Measurements from ENCODE around the gene MGST3. TPM values are rescaled to one million over a fixed set of nuclear protein-coding genes. Genes with fewer than 3 reads are reported as not detected.

The MGST3 gene
- total and polyA plus RNA-seq, 2 of the 4 experiments (the other 2 are of a cell fraction) = 159 to 213 TPM

GRCh38 chr1:165635823-165636222 is 4.8 kb downstream of the MGST3 start:
- no peak for TF ChIP-seq USF2 (IDR thresholded peaks at IDR 0.05; ENCODE audit: low read depth, low read length)
- Histone ChIP-seq H3K4me2 (ENCODE audit: low read depth, low read length) (no peak overlapping the region), H3K56ac (ENCODE audit: extremely low read depth, insufficient read depth, low read length) (no peak overlapping the region), H3K9me1 (ENCODE audit: insufficient read depth, low read length) (peaks cover 10% of the 10 kb centered on the region; the same call in 1 of the 2 replicates), H4K91ac (ENCODE audit: insufficient read depth, low read depth, low read length) (no peak overlapping the region), H2BK5ac (ENCODE audit: low read depth, low read length, poor library complexity, severe bottlenecking) (no peak overlapping the region), H2AK5ac (ENCODE audit: low read depth, low read length) (no peak overlapping the region), H3K4ac (ENCODE audit: low read depth, low read length) (no peak overlapping the region), H3K23ac (ENCODE audit: low read depth, low read length) (no peak overlapping the region), H3K14ac (replicated peaks; ENCODE audit: low read depth, low read length) (no peak overlapping the region), H2BK15ac (ENCODE audit: low read depth, low read length) (no peak overlapping the region), H3K9ac (ENCODE audit: low read depth, low read length) (no peak overlapping the region), H3K79me1 (ENCODE audit: low read depth in 1 of 2, low read length in 2 of 2) (peaks cover 28 to 87% of the 10 kb centered on the region in 2 experiments), H3K36me3 (ENCODE audit: control insufficient read depth, insufficient read depth, low read length) (peaks cover 9% of the 10 kb centered on the region), H3K9me3 (ENCODE audit: control insufficient read depth, insufficient read depth, low read length) (no peaks in the 10 kb centered on the region), H4K5ac (ENCODE audit: low read depth, low read length) (no peak overlapping the region), H4K8ac (ENCODE audit: low read depth in 2 of 2, low read length in 2 of 2) (no peak overlapping the region), H3K4me1 (ENCODE audit: control insufficient read depth, insufficient read depth, low read length) (peaks cover 10% of the 10 kb centered on the region), H2AK9ac (replicated peaks; ENCODE audit: low read depth, low read length, poor library complexity) (no peak overlapping the region), H2BK20ac (ENCODE audit: low read depth, low read length) (no peak overlapping the region), H3K4me3 (ENCODE audit: insufficient read depth, low read depth, low read length) (no peak overlapping the region), H4K20me1 (ENCODE audit: insufficient read depth, low read length) (peaks cover 56% of the 10 kb centered on the region), H3K27ac (ENCODE audit: insufficient read depth, low read length) (no peak overlapping the region), H3K18ac (ENCODE audit: low read depth, low read length) (no peak overlapping the region), H2AFZ (replicated peaks; ENCODE audit: low read length, poor library complexity) (no peak overlapping the region), H2BK120ac (ENCODE audit: low read depth, low read length) (no peak overlapping the region), H3K27me3 (ENCODE audit: control insufficient read depth, insufficient read depth, low read length) (no peaks in the 10 kb centered on the region)
- CTCF ChIA-PET = no interaction called here
- in situ Hi-C loops (cut with MboI; ENCODE audit: low sequenced_read_pairs) (no loop called here), intact Hi-C loops (cut with micrococcal nuclease) (loop anchor here (10.0 kb wide), 1 partner anchor 189 kb away; the partner anchor contains the start of gene UCK2), dilution Hi-C loops (cut with HindIII; ENCODE audit: low sequenced_read_pairs, unreplicated experiment) (no loop called here)
- ATAC-seq (ENCODE audit: low read depth) = no peak
- BruUV-seq (replicated peaks) = no TSS peak
- DNase-seq = no peak
- no CpG with 5 or more reads among the region's 2 CpGs for WGBS, 2 experiments (ENCODE audit: extremely low coverage in 2 of 2, insufficient read length in 1 of 2)
- POLR2A ChIA-PET (ENCODE audit: unreplicated experiment) = no interaction called here
